ENCODE results near the gene TMEM271. TPM values are rescaled to one million over a fixed set of nuclear protein-coding genes. Genes with fewer than 3 reads are reported as not detected.

The TMEM271 gene
- total and polyA plus RNA-seq, 2 donors (not counting 3 experiments of a cell fraction or from before 2014, with no cell fraction given): not detected

DNA sequence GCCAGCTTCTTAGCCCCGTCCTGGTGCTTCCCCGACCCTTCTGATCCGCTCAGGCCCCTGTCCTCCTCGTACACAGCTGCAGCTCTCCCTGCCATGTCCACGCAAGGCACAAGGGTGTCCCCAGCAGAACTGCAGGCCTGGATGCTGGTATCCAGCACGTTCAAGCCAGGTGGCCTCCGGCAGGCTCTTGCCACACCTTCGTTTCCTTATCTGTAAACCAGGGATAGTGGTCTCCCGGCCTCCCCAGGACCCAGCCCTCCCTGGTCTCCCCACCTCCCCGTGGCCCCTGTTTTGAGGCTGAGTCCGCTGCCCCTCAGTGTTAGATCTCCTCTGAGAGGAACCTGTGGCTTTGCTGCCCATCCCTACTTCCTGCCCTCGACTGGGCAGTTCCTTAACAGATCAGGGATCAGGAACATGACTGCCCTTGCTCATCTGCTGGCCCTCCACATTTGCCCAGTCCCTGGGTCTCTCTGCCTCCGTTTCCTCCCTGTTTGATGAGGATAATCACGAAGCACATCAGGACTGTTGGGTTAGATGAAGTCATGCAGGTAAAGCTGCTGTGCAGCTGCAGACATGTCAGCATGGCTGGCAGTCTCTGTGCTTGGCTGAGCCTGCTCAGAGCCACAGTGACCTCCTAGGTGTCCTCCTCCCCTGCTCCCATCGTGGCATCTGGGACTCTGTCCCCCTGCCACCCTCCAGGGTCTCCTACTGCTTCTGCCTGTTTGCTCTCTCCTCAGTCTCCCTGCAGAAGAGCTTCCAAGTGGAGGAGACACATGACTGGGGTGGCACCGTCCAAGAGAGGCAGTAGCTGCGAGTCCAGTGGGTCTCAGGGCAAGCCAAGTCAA lies 44.2 kb downstream of the TMEM271 start:
- intact Hi-C loops (cut with micrococcal nuclease) (no loop called here), dilution Hi-C loops (cut with MboI; ENCODE audit: extremely low pct_ligation_motif_present, low sequenced_read_pairs) (no loop called here)
- no peaks in the 10 kb centered on the region for H3K27me3 ChIP-seq (ENCODE audit: control insufficient read depth in 2 of 2, insufficient read depth in 2 of 2, low read length in 2 of 2)
- H3K27ac ChIP-seq (ENCODE audit: insufficient read depth, low read depth, low read length): no peak overlapping the region
- H4K20me1 ChIP-seq (replicated peaks; ENCODE audit: control insufficient read depth, extremely low read depth, insufficient read depth, low read length): no peaks in the 10 kb centered on the region
- no TSS peak for BruUV-seq (replicated peaks)
- H3K4me2 ChIP-seq (ENCODE audit: insufficient read depth, low read length): no peak overlapping the region
- no peaks in the 10 kb centered on the region for H3K79me2 ChIP-seq (ENCODE audit: control insufficient read depth, insufficient read depth, low read length)
- ChIA-PET POLR2A (no interaction called here), CTCF (no interaction called here)
- DNase-seq (ENCODE audit: low read depth, low spot score) (no peak), FAIRE-seq (no peak)
- no peak overlapping the region for H3K4me3 ChIP-seq (replicated peaks in 1 of 3; ENCODE audit: insufficient read depth in 1 of 3, low read depth in 1 of 3, low read length in 3 of 3)
- H3K9me3 ChIP-seq (replicated peaks; ENCODE audit: control insufficient read depth, insufficient read depth, low read length): no peaks in the 10 kb centered on the region
- no peak overlapping the region for H3K9ac ChIP-seq (replicated peaks; ENCODE audit: extremely low read depth, insufficient read depth, low read length)
- H3K4me1 ChIP-seq (ENCODE audit: control insufficient read depth, extremely low read depth, insufficient read depth, low read length): no peaks in the 10 kb centered on the region
- peaks cover 0 to 38% of the 10 kb centered on the region in 2 experiments for H3K36me3 ChIP-seq (ENCODE audit: control insufficient read depth in 2 of 2, extremely low read depth in 1 of 2, insufficient read depth in 2 of 2, low read length in 2 of 2)
- no peaks in the 10 kb centered on the region for H3K9me1 ChIP-seq (replicated peaks; ENCODE audit: control insufficient read depth, extremely low read depth, insufficient read depth, low read length)
- H2AFZ ChIP-seq (ENCODE audit: low read depth, low read length): no peak overlapping the region
- TF ChIP-seq POLR2A (IDR thresholded peaks at IDR 0.05; ENCODE audit: low read depth, low read length) (no peak), EZH2 (IDR thresholded peaks at IDR 0.05; ENCODE audit: borderline replicate concordance, low read depth, low read length, severe bottlenecking) (no peak), MYC (IDR thresholded peaks at IDR 0.05; ENCODE audit: low read depth, low read length) (no peak), JUN (IDR thresholded peaks at IDR 0.05; ENCODE audit: borderline replicate concordance, insufficient read depth, insufficient read length, low read depth) (no peak), GATA2 (IDR thresholded peaks at IDR 0.05; ENCODE audit: insufficient read depth, insufficient read length, low read depth, low read length) (no peak)
- TF ChIP-seq, protein P1, sequence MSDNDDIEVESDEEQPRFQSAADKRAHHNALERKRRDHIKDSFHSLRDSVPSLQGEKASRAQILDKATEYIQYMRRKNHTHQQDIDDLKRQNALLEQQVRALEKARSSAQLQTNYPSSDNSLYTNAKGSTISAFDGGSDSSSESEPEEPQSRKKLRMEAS (IDR thresholded peaks at IDR 0.05; ENCODE audit: insufficient read depth, insufficient read length): no peak

DNA sequence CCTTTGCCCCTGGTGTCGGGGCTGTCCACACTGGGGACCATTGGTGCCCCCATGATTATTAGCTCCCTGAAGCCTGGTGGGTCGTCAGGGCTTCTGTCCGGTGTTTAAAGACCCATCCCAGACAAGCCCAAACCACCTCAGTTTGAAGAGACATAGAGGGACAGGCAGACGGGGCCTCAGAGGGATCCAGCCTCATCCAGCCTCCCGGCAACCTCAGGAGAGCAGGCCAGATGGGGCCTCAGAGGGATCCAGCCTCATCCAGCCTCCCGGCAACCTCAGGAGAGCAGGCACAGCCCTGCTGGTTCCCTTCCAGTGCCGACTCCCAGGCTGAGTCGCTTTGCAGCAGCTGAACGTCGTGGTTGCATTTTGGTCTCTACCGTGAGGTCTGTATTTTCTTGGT lies 45.0 kb downstream of the TMEM271 start:
- dilution Hi-C loops (cut with MboI; ENCODE audit: extremely low pct_ligation_motif_present, low sequenced_read_pairs) (no loop called here), intact Hi-C loops (cut with micrococcal nuclease) (no loop called here)
- H3K9me1 ChIP-seq (replicated peaks; ENCODE audit: control insufficient read depth, extremely low read depth, insufficient read depth, low read length): no peaks in the 10 kb centered on the region
- ChIA-PET CTCF (no interaction called here), POLR2A (no interaction called here)
- no TSS peak for BruUV-seq (replicated peaks)
- no peaks in the 10 kb centered on the region for H3K79me2 ChIP-seq (ENCODE audit: control insufficient read depth, insufficient read depth, low read length)
- no peaks in the 10 kb centered on the region for H3K4me1 ChIP-seq (ENCODE audit: control insufficient read depth, extremely low read depth, insufficient read depth, low read length)
- FAIRE-seq (no peak), DNase-seq (ENCODE audit: low read depth, low spot score) (no peak)
- H3K27me3 ChIP-seq (ENCODE audit: control insufficient read depth in 2 of 2, insufficient read depth in 2 of 2, low read length in 2 of 2): no peaks in the 10 kb centered on the region
- TF ChIP-seq POLR2A (IDR thresholded peaks at IDR 0.05; ENCODE audit: low read depth, low read length): no peak
- TF ChIP-seq, protein P1 (IDR thresholded peaks at IDR 0.05; ENCODE audit: insufficient read depth, insufficient read length): no peak
- TF ChIP-seq, protein P2, sequence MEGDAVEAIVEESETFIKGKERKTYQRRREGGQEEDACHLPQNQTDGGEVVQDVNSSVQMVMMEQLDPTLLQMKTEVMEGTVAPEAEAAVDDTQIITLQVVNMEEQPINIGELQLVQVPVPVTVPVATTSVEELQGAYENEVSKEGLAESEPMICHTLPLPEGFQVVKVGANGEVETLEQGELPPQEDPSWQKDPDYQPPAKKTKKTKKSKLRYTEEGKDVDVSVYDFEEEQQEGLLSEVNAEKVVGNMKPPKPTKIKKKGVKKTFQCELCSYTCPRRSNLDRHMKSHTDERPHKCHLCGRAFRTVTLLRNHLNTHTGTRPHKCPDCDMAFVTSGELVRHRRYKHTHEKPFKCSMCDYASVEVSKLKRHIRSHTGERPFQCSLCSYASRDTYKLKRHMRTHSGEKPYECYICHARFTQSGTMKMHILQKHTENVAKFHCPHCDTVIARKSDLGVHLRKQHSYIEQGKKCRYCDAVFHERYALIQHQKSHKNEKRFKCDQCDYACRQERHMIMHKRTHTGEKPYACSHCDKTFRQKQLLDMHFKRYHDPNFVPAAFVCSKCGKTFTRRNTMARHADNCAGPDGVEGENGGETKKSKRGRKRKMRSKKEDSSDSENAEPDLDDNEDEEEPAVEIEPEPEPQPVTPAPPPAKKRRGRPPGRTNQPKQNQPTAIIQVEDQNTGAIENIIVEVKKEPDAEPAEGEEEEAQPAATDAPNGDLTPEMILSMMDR (IDR thresholded peaks at IDR 0.05; ENCODE audit: extremely low read depth in 1 of 2, insufficient read depth in 1 of 2, low read depth in 1 of 2, low read length in 2 of 2): no peak
- TF ChIP-seq FOS (IDR thresholded peaks at IDR 0.05; ENCODE audit: borderline replicate concordance, insufficient read depth, low read length): no peak
- H3K36me3 ChIP-seq (ENCODE audit: control insufficient read depth in 2 of 2, extremely low read depth in 1 of 2, insufficient read depth in 2 of 2, low read length in 2 of 2): peaks cover 0 to 31% of the 10 kb centered on the region in 2 experiments
- H3K9me3 ChIP-seq (replicated peaks; ENCODE audit: control insufficient read depth, insufficient read depth, low read length): no peaks in the 10 kb centered on the region
- no peaks in the 10 kb centered on the region for H4K20me1 ChIP-seq (replicated peaks; ENCODE audit: control insufficient read depth, extremely low read depth, insufficient read depth, low read length)
- H2AFZ ChIP-seq (ENCODE audit: low read depth, low read length): no peak overlapping the region
- no peak overlapping the region for H3K4me2 ChIP-seq (ENCODE audit: insufficient read depth, low read length)
- H3K27ac ChIP-seq (ENCODE audit: insufficient read depth, low read depth, low read length): no peak overlapping the region
- H3K4me3 ChIP-seq (replicated peaks in 1 of 3; ENCODE audit: insufficient read depth in 1 of 3, low read depth in 1 of 3, low read length in 3 of 3): no peak overlapping the region
- no peak overlapping the region for H3K9ac ChIP-seq (replicated peaks; ENCODE audit: extremely low read depth, insufficient read depth, low read length)

Measured in endothelial cell of umbilical vein (primary cell).